Peyer's patch (tissue), 4 donors: Measurements from ENCODE around the gene IQGAP2. TPM values are rescaled to one million over a fixed set of nuclear protein-coding genes. Genes with fewer than 3 reads are reported as not detected.

Source experiments
- DNase-seq, 3 donors: peaks; one replicate each; pipeline ENCODE4 v3.0.0-alpha.2; 2017 to 2019
- H3K27ac ChIP-seq, 4 donors: fragments of 200-600 bp; sonication (generic); one replicate each; pipeline ENCODE4 v1.5.1; 2016 to 2019
- H3K27me3 ChIP-seq, 2 donors: fragments of 200-600 bp; sonication (generic); one replicate each; pipeline ENCODE4 v1.5.1; 2019
- H3K36me3 ChIP-seq, 3 donors: fragments of 200-600 bp; sonication (generic); one replicate each; pipeline ENCODE4 v1.5.1; 2016 to 2019
- H3K4me1 ChIP-seq, 4 donors: fragments of 200-600 bp; sonication (generic); one replicate each; pipeline ENCODE4 v1.5.1; 2016 to 2019
- H3K4me3 ChIP-seq, 4 donors: fragments of 200-600 bp; sonication (generic); 1 replicate in 3 of 4; 2 replicates in 1 of 4; pipeline ENCODE4 v1.5.1; 2016 to 2019; ENCODE audit warnings: mild to moderate bottlenecking in 1 of 4
- H3K9me3 ChIP-seq, 4 donors: fragments of 200-600 bp; sonication (generic); one replicate each; pipeline ENCODE4 v1.5.1; 2016 to 2019; ENCODE audit warnings: mild to moderate bottlenecking in 1 of 4
- POLR2A ChIP-seq, 2 donors: fragments of 450-650 bp; IDR thresholded peaks; one replicate each; pipeline ENCODE4 v1.5.1; 2017; ENCODE audit warnings: antibody characterized with exemption in 2 of 2, mild to moderate bottlenecking in 2 of 2, moderate library complexity in 2 of 2
- total RNA-seq, 4 donors: library from RNA; depleted of rRNA; stranded (reverse); fragments of >200 nt; gene quantifications; one replicate each; pipeline ENCODE4 v1.1.0, GENCODE V29; 2016
- TF ChIP-seq, protein P1 (sequence below), 6 experiments: fragments of 450-650 bp in 4 of 6; fragments of 200-600 bp in 2 of 6; sonication (generic) in 1 of 6; IDR thresholded peaks; one replicate each; pipeline ENCODE4 v1.5.1; 2017 to 2019; ENCODE audit warnings: antibody characterized with exemption in 6 of 6, mild to moderate bottlenecking in 3 of 6, moderate library complexity in 1 of 6

IQGAP2 gene
- total RNA-seq, 4 donors from 2014 or later = 58.6 to 110 (median 84.7) TPM

DNA sequence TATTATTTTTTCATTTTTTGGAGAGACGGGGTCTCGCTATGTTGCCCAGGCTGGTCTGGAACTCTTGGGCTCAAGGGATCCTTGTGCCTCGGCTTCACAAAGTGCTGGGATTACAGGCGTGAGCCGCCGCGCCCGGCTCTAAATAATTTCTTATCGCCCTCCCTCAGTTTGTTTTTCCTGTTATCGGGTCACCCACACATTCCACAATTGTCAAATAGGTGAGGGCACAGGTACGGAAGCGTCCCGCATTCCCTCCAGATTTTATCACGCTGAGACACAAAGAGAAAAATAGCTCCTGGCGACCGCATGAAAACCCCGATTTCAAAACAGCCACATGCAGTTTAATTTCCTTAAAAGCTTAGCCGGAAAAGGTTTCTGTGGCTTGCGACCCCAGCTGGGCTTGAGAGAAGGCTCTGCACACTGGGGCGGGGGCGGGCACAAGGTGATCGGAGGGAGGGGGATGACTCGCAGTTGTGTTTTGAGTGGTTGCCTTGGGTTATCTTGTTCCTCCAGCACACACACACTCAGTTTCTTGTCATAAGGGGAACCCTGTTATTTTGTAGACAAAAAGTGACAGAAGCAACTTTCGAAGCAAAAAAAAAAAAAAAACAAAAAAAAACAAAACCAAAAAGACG lies 717 bp upstream of the IQGAP2 start:
- Histone ChIP-seq H3K27ac (peak overlapping the region; percentile 82 to 89 (median 88)), H3K36me3 (no peaks in the 10 kb centered on the region), H3K27me3 (no peaks in the 10 kb centered on the region), H3K4me1 (peaks cover 0 to 13% (median 0%) of the 10 kb centered on the region in 4 donors), H3K9me3 (no peaks in the 10 kb centered on the region), H3K4me3 (peak overlapping the region; percentile 67 to 77 (median 74))
- peak; percentile 59 to 91 (median 79) for DNase-seq
- TF ChIP-seq POLR2A (IDR thresholded peaks at IDR 0.05) = no peak
- TF ChIP-seq, protein P1, sequence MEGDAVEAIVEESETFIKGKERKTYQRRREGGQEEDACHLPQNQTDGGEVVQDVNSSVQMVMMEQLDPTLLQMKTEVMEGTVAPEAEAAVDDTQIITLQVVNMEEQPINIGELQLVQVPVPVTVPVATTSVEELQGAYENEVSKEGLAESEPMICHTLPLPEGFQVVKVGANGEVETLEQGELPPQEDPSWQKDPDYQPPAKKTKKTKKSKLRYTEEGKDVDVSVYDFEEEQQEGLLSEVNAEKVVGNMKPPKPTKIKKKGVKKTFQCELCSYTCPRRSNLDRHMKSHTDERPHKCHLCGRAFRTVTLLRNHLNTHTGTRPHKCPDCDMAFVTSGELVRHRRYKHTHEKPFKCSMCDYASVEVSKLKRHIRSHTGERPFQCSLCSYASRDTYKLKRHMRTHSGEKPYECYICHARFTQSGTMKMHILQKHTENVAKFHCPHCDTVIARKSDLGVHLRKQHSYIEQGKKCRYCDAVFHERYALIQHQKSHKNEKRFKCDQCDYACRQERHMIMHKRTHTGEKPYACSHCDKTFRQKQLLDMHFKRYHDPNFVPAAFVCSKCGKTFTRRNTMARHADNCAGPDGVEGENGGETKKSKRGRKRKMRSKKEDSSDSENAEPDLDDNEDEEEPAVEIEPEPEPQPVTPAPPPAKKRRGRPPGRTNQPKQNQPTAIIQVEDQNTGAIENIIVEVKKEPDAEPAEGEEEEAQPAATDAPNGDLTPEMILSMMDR (IDR thresholded peaks at IDR 0.05) = no peak

DNA sequence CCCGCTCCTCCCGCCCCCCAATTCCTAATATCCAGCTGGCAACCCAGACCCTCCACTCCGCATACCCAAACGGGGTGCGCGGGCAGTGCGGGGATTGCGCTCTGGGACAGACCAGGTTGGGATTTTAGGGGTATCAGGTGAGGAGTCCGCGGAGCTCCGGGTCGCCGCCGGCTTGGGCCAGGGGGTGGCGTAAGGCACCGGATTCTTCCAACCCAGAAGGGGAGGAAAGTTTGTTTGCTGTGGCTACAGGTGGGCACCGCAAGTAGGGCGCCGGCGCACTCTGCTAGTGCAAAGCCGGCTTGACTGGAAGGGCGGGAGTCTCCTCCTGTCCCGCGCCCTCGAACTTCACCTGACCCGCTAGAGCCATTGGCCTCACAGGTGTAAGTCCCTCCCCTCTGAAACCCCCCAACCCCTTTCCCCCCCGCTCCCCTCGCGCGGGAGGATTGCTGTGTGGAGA lies 709 bp downstream of the IQGAP2 start:
- DNase-seq = peak; percentile 55 to 83 (median 79)
- Histone ChIP-seq H3K27me3 (no peaks in the 10 kb centered on the region), H3K27ac (peak overlapping the region; percentile 82 to 89 (median 88)), H3K4me1 (peaks cover 0 to 13% (median 0%) of the 10 kb centered on the region in 4 donors), H3K9me3 (no peaks in the 10 kb centered on the region), H3K4me3 (peak overlapping the region; percentile 67 to 77 (median 74)), H3K36me3 (no peaks in the 10 kb centered on the region)
- TF ChIP-seq, protein P1 (IDR thresholded peaks at IDR 0.05) = peak in 3 of 6 experiments; percentile 40 to 55 (median 51)
- no peak for TF ChIP-seq POLR2A (IDR thresholded peaks at IDR 0.05)

DNA sequence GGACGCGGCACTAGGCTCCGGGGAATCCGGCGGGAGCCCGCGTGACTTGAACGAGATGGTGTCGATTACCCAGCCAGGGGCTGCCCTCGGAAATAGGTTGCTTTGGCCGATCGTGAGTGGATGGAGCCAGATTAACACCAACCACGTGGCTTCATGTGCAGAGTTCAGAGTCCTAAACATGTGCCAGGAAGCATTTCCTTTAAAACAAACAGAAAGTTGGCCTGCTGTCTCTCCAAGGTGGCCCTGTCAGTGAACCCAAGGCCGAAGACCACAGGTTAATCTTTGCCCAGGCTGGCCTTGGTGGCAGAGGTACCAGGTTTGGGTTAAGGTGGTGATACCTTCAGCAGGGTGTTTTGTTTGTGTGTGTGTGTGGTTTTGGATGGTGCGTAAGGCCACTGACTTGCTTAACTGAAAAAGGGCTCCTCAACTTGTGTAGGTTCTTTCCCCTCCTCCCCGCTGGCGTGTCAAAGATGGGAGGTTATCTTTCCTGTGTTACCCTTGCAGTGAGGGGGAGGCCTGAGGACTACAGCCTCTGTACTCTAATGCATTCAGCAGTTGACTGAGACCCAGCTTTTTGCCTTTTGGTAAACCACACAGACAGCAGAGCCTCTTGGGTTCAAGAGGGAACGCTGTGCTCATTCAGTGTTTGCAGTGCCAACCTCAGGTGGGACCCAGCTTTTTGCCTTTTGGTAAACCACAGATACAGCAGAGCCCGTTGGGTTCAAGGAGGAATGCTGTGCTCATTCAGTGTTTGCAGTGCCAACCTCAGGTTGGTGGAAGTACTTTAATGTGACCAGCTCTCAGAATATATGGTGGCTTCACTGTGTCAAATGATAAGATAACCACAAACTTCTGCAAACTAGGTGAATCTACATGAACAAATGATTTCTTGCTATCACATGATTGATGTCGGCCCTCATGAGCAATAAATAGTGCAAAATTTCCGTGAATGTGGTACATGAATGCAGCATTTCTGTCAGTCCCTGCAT lies 1.4 kb downstream of the IQGAP2 start:
- peak in 1 of 2 donors; percentile 5 for TF ChIP-seq POLR2A (IDR thresholded peaks at IDR 0.05)
- TF ChIP-seq, protein P1 (IDR thresholded peaks at IDR 0.05) = no peak
- peaks cover 0 to 13% (median 0%) of the 10 kb centered on the region in 4 donors for H3K4me1 ChIP-seq
- peak in 2 of 3 donors; percentile 62 to 88 for DNase-seq

DNA sequence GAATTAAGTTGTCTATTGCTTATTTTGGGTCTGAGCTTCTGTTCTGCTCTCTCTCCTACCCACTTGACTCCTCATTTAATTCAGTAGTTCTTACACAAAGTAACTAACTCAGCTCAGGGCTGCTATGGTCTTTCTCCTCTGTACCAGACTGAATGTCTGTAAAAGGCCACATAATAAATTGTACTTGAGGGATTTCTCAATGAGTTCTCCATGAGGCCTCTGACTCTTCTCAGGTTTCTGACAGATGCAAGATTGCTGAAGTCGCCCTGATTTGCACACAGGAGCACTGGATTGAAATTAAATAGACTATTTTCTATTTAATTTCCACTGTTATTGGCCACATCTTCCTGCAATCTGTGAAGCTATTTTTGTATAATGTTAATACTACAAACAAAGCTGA lies 2.9 kb downstream of the IQGAP2 start:
- H3K27me3 ChIP-seq = no peaks in the 10 kb centered on the region
- no peak overlapping the region for H3K27ac ChIP-seq
- no peaks in the 10 kb centered on the region for H3K9me3 ChIP-seq
- TF ChIP-seq POLR2A (IDR thresholded peaks at IDR 0.05) = no peak
- TF ChIP-seq, protein P1 (IDR thresholded peaks at IDR 0.05) = no peak
- peak overlapping the region in 1 of 4 donors; percentile 67 for H3K4me3 ChIP-seq
- peaks cover 0 to 13% (median 0%) of the 10 kb centered on the region in 4 donors for H3K4me1 ChIP-seq
- H3K36me3 ChIP-seq = no peaks in the 10 kb centered on the region
- DNase-seq = no peak

More for the DNA sequence above, 1.4 kb downstream of the IQGAP2 start:
- H3K9me3 ChIP-seq = no peaks in the 10 kb centered on the region
- H3K27me3 ChIP-seq = no peaks in the 10 kb centered on the region
- peak overlapping the region; percentile 82 to 89 (median 88) for H3K27ac ChIP-seq
- H3K36me3 ChIP-seq = no peaks in the 10 kb centered on the region
- H3K4me3 ChIP-seq = peak overlapping the region; percentile 67 to 77 (median 74)

DNA sequence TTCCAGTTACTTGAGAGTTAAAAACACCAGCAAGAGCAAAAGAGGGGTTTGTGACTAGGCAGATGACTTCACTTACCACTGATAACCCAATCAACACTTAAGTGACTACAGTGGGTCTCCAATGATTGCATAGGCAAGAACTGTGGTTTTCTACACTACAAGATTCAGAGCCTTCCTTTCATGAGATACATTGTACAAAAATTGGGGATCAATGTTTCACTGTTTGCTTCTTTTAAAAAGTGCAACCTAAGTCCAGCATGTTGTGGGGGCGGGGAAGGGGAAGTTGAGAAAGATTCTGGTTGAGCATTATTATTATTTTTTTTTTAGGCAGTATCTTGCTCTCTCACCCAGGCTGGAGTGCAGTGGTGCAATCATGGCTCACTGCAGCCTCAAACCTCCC lies 3.6 kb downstream of the IQGAP2 start:
- TF ChIP-seq POLR2A (IDR thresholded peaks at IDR 0.05) = no peak
- peak overlapping the region in 1 of 4 donors; percentile 10 for H3K27ac ChIP-seq
- peaks cover 0 to 12% (median 0%) of the 10 kb centered on the region in 4 donors for H3K4me1 ChIP-seq

More for the DNA sequence above, 3.6 kb downstream of the IQGAP2 start:
- no peaks in the 10 kb centered on the region for H3K27me3 ChIP-seq
- H3K36me3 ChIP-seq = no peaks in the 10 kb centered on the region
- no peak overlapping the region for H3K4me3 ChIP-seq
- DNase-seq = no peak
- H3K9me3 ChIP-seq = no peaks in the 10 kb centered on the region
